ENCODE measurements around the gene ORM2.
"Not testable (repeated sequence)": the region's sequence is repeated elsewhere in the genome, so short reads cannot be mapped to it uniquely, and the experiment has no call there.

ORM2 gene

DNA sequence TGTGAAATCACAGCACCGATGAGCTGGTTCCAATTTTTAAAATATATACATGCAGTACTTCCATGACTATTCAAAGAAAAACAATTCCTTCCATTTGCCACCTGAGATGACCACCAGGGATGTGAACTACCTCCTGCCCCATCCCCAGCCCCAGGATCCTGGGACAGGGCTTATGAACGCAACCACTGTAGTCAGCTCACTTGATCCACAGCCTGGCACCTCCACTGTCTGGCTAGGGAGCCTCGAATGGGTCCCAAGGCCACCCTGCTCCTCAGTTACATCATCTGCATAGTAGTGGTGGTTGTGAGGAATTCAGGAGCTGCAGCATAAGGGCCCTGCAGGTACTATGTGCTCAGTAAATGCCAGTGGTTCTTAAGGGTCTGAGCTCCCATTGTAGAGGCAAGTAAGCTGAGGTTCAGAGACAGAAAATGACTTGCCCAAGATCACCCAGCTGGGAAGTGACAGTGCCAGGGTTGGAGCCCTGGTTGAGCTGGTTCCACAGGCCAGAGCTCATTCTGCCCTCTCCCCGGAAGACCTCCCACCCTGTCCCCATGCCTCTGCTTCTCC lies 2.9 kb downstream of the ORM2 start:
- not testable (repeated sequence) for DNase-seq (ENCODE audit: low spot score)

- not testable (repeated sequence) for DNase-seq (ENCODE audit: low spot score)
Observed at GRCh38 chr9:114333718-114334117, 4.0 kb downstream of the ORM2 start.

GRCh38 chr9:114334490-114334889 lies 4.8 kb downstream of the ORM2 start:
- no peak for DNase-seq (ENCODE audit: low spot score)

GRCh38 chr9:114335745-114336144 lies 6.1 kb downstream of the ORM2 start:
- no peak for DNase-seq (ENCODE audit: low spot score)

DNA sequence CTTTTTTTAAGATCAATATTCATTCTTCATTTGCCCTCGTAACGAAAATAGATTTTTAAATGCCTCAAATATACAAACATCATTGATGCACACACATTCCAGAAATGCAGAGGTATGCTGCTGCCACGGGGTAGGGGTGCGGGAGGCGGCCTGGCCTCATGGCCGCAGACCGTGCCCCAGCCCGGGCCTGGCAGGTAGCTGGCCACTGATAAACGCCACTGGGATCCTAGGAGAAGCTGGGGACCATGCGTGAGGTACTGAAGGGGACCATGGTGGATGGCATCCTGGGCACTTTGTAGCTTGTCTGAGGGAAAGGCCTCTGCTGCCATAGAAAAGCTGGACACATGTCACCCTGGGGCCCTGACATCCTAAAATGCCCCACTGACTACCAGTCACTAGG lies 6.5 kb downstream of the ORM2 start:
- no peak for DNase-seq (ENCODE audit: low spot score)

DNA sequence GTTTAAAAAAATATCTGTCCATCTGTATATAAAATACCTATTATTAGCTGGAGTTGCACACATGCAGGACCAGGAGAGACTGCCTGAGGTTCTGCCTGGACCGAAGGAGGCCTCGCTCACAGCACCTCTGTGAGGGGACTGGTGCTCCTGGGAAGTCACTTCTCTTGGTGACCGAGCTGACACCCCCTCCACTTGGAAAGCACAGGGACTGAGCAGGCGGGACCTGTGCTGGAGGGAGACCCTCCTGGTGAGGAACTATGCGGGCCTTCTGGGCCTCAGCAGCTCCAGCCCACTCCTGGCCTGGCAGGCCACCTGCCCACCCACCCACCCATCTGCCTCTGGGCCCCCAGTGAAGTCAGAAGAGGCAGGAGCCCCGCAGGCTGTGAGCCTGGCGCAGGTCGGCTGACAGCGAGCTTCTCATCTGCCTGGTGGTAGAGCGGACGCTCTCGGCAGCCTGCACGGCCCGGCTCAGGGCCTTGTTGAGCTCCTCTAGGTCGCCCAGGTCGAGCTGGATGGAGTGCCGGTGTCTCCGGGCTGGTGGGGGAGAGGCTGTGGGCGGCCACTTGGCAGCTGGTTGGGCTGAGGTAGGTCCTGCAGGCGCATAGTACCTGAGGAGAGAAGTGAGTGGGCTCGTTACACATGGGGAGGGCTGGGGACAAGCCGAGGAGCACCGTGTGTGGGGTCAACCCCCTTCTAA lies 7.2 kb downstream of the ORM2 start:
- no peak for DNase-seq (ENCODE audit: low spot score)

DNA sequence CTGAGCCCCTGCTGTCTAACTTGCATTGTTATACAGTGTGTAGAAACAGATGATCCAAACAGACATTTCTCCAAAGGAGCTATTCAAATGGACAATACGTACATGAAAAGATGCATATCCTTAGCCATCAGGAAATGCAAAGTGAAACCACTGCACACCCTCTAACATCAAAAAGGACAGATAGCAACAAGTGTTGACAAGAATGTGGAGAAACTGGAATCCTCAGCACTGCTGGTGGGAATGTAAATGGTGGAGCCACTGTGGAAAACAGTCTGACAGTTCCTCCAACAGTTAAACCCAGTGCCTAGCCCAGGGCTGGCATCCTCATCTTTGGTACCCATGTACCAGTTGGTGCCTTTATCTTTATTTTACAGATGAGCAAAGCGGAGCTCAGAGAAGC lies 8.5 kb downstream of the ORM2 start:
- no peak for DNase-seq (ENCODE audit: low spot score)

- peak; percentile 45 for DNase-seq (ENCODE audit: low spot score)
Observed at GRCh38 chr9:114339130-114339908, 9.7 kb downstream of the ORM2 start.

- no peak for DNase-seq (ENCODE audit: low spot score)
Observed at GRCh38 chr9:114341152-114341830, 11.6 kb downstream of the ORM2 start.

DNA sequence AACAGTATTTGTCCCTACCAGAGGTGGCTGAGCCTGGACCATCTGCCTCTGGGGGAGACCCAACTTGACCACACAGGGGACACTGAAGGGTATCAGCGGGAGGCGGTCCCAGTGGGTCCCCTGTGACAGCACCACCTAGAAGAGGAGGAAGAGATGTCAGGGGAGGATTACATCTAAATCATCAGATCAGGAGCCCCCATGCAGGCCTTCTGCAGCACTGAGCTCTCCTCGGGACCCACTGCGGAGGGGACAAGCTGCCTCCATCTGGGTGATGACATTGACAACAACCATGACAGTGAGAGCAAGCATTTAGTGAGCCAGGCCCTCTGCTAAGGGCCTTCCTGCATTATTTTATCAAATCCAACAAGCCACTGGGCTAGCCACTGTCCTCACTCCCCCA lies 12.3 kb downstream of the ORM2 start:
- no peak for DNase-seq (ENCODE audit: low spot score)

- no peak for DNase-seq (ENCODE audit: low spot score)
Observed at GRCh38 chr9:114342755-114343440, 13.2 kb downstream of the ORM2 start.

- DNase-seq (ENCODE audit: low spot score) = no peak
Observed at GRCh38 chr9:114343471-114344187, 14.0 kb downstream of the ORM2 start.

GRCh38 chr9:114344188-114344566 lies 14.5 kb downstream of the ORM2 start:
- no peak for DNase-seq (ENCODE audit: low spot score)

DNA sequence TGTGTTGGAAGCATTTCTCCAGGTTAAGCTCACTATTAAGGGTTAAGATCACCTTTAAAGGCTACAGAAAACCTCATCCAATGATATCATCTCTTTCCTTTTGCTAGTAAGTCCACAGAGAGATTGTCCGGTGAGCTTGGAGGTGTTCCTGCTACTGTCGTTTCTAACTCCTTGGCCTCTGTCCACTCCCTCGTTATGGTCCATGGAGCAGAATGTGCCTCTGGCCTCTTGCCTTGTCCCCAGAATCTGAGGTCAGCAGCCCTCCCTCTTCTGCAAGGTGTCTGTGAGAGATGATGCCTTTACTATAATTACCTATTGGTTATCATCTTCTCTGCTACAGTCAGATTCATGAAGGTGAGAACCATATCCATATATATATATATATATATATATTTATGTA lies 15.0 kb downstream of the ORM2 start:
- no peak for DNase-seq (ENCODE audit: low spot score)

DNA sequence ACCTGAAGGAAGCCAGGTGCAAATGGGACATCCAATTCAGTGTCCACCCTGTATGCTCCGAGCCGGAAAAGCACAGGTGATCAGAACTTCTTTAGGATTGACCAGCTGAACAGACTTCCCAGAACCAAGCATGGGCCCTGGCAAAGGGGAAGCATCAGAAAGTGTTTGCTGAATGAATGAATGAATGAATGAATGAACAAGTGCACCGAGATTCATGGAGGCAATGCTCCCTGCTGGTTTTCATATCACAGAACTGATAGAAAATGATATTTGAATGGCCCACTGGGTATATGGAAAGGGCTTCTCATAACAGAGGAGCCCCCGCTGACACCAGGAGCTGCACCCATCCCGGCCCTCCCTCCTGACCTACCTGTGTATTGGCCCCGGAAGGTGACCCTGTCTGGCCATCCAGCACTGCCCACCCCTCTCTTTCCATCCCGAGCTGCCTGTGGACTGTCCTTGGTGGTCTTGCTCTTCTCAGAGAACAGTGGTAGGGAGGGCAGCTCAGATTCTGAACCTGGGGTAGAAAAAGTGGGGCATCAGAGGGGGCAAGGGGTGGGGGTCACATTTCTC lies 15.9 kb downstream of the ORM2 start:
- DNase-seq (ENCODE audit: low spot score) = no peak

- no peak for DNase-seq (ENCODE audit: low spot score)
Observed at GRCh38 chr9:114346146-114346545, 16.5 kb downstream of the ORM2 start.

DNA sequence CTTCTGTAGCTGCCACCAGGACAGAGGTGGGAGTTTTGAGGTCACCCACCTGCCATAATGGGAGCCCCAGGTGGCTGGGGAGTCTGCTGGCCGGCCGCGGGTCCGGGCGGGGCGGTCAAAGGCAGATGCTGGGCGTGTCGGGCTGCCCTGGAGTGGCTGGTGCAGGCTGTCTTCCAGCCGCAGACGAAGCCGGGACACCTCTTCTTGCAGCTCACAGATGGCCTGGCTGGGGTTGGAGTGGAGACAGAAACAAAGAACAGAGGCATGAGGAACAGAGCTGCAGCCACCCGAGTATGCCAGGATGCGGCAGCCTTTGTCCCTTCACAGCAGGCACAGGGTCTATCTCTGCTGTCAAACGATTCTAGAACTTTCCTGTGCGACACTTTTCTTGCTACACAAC lies 18.0 kb downstream of the ORM2 start:
- no peak for DNase-seq (ENCODE audit: low spot score)

DNA sequence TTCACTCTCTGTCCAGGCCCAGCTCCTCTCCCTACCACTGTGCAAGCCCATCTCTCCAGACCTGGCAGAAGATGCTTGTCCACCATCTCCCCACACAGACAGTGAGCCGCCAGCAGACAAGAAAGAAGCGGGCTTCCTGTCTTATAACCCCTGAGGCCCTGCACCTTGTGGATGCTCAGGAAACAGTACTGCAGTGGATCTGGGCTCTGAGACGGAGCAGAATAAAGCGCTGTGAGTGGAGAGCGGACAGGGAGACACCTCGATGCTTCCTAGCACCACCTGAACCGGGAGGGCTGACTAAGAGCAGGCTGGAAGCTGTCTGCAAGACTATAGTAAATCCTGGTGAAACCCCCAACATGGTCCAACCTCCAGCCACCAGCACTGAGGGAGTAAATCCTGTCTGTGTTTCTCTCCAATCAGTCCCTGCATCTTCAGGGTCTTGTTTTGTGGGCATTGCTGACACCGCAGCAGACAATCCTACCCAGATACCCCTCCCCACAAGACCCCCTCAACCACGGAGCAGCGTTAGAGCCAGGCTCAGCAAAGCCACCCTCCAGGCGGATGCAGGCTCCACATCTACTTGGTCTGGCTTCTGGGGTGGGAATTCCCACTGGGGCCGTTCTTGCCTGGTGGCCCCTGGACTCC lies 18.7 kb downstream of the ORM2 start:
- no peak for DNase-seq (ENCODE audit: low spot score)

DNA sequence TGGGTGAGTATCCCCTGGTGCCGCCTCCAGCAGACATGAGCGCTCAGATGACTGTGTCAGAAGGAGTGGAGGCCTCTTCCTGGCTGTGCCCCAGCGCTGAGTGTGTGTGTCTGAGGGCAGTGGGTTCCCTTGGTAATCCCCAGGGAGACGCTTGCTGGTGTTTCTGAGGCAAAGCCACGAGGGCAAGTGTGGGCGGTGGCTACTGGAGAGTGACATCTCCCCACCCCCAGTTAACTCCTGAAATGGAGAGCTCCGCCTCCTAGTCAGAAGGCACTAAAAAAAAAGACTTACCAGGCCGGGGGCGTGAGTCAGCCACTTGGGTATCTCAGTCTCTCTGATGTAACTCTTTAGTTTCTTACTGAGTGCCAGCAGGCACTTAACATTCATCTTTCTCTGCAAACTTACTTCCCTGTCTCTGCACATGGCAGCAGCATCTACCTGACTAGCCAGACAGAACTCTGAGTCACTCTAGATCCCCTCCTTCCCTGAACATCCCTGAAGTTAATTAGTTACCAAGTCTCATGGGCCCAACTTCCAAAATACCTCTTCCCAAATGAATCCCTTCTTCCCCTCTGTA lies 19.3 kb downstream of the ORM2 start:
- DNase-seq (ENCODE audit: low spot score) = peak; percentile 99
